GM12892 (cell line): Measurements from ENCODE around the gene HEPHL1. TPM values are rescaled to one million over a fixed set of nuclear protein-coding genes. Genes with fewer than 3 reads are reported as not detected.
"Not testable (repeated sequence)": the region's sequence is repeated elsewhere in the genome, so short reads cannot be mapped to it uniquely, and the experiment has no call there.

Source experiments
- DNase-seq: peaks from one replicate; pipeline ENCODE4 v3.0.0; 2011; ENCODE audit not compliant: insufficient read length
- FAIRE-seq: peaks from 2 replicates; lab custom pipeline; 2011; peaks lifted over from hg19 to GRCh38; lab: Jason Lieb, UNC
- POLR2A ChIP-seq: IDR thresholded peaks from 2 replicates; pipeline ENCODE4 v1.6.1; 2011; ENCODE audit warnings: low read depth, low read length, control low read depth
- POLR2AphosphoS5 ChIP-seq: IDR thresholded peaks from 2 replicates; pipeline ENCODE4 v1.6.1; 2011; ENCODE audit warnings: low read depth, low read length, control low read depth
- TAF1 ChIP-seq: IDR thresholded peaks from 2 replicates; pipeline ENCODE4 v1.6.1; 2011; ENCODE audit warnings: low read depth, mild to moderate bottlenecking, control low read depth, low read length, borderline replicate concordance
- polyA plus RNA-seq: library from polyadenylated mRNA; unstranded; fragments of >200 nt; gene quantifications from one replicate; pipeline ENCODE4 v1.2.1, GENCODE V29; 2012; ENCODE audit warnings: missing spikeins, inconsistent platforms; ENCODE audit not compliant: missing spikeins

Gene HEPHL1
- polyA plus RNA-seq, result not detected

DNA sequence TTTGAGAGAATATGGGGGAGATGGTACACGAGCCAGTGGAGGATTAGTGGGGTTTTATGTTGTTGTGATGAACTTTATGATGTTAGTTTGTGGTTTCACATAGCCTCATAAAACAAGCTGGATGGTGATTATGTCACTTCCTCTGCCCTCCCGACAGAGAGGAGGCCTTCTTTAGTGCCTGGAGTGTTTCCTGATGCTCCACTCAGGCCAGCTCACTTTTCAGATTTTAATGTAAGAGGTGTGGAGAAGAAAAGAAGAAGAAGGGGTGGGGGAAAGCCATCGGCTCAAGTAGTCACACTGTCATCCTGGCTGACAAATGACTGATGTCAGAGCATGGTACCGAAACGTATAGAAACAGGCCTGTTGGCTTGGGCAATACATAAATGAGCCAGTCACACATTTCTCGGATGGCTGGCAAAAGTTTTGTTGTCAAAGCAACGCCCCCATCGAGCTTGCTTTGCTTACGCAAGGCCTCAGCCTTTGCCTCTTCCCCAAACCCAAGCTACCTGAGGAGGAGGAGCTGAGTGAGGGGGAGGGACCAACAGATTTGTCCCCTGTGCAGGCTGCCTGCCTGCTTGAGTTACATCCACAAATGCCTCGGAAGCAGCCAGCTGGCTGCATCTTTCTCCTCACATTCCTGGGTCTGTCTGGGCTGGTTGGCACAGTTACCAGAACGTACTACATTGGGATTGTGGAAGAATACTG is at the start of gene HEPHL1:
HEPHL1 (plus strand) TSS at position 578 of the 705 bp plus-strand sequence; CDS start at position 593, 15 bp downstream.
- FAIRE-seq (no peak), DNase-seq (no peak)
- TF ChIP-seq TAF1 (no peak), POLR2A (no peak), POLR2AphosphoS5 (no peak)

DNA sequence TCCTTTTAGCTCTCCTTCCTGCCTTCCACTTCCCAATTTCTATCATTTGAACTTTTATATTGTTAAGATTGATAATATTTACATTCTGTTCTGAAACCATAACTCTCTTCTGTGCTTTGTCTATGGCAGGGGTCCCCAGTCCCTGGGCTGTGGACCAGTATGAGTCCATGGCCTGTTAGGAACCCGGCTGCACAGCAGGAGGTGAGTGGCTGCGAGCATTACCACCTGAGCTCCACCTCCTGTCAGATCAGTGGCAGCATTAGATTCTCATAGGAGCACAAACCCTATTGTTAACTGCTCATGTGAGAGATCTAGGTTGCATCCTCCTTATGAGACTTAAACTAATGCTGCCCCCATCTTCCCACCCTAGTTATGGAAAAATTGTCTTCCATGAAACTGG is 48.4 kb upstream of the HEPHL1 start:
- FAIRE-seq, result no peak
- TF ChIP-seq TAF1 (no peak), POLR2A (no peak), POLR2AphosphoS5 (no peak)
- no peak for DNase-seq

DNA sequence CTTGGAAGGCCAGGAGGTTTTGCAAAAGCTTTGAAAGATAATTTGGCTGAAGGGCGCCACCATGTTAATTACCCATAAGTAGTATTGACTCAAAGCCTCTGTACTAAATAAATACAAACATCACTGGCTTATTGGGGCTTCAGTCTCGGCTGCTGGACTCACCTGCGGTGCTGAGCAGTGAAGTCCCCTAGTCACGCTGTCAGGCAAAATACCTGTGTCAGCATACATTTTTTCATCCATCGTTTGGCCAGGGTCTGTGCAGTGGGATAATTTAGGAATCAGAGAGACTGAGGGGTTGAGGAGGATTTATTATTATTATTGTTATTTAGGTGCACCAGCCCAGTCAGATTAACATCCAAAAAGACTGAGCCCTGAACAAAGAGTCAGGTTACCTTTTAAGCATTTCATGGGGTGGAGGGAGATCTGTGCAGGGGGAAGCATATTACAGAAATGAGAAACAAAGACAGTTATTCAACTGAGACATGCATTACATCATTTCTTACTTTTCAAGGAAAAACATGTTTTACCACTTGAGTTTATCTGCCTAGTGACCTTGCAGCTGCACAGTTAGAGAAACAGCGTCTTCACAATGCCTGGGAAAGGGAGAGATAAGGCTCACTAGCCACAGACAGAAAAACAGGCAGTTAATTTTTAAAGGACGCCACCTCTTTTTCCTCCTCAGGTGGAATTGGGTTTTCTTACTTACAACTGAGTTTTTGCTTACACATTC is 47.7 kb upstream of the HEPHL1 start:
- not testable (repeated sequence) for DNase-seq

GRCh38 chr11:93974759-93975158 is 46.4 kb upstream of the HEPHL1 start:
- no peak for TF ChIP-seq POLR2A
- no peak for TF ChIP-seq TAF1
- no peak for TF ChIP-seq POLR2AphosphoS5
- DNase-seq (no peak), FAIRE-seq (no peak)

More for the DNA sequence above, 47.7 kb upstream of the HEPHL1 start:
- FAIRE-seq, result not testable (repeated sequence)

DNA sequence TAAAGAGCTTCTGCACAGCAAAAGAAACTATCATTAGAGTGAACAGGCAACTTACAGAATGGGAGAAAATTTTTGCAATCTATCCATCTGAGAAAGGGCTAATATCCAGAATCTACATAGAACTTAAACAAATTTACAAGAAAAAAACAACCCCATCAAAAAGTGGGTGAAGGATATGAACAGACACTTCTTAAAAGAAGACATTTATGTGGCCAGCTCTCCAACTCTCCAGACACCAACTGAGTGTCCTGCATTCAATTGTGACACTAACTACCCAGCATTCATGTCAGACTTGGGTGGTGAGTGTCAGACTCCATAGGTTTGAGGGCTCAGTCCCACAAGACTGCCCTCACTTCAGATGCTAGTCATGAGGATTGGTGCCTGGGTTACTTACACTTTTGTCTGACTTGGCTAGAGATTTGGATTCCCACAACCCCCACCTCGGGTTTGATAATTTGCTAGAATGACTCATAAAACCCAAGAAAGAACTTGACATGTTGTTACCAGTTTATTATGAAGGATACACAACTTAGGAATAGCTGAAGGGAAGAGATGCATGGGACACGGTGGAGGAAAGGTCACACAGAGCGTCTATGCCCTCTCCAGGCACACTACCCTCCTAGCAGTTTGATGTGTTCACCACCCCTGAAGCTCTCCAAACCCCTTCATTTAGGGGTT is 44.4 kb upstream of the HEPHL1 start:
- DNase-seq, FAIRE-seq: not testable (repeated sequence)

DNA sequence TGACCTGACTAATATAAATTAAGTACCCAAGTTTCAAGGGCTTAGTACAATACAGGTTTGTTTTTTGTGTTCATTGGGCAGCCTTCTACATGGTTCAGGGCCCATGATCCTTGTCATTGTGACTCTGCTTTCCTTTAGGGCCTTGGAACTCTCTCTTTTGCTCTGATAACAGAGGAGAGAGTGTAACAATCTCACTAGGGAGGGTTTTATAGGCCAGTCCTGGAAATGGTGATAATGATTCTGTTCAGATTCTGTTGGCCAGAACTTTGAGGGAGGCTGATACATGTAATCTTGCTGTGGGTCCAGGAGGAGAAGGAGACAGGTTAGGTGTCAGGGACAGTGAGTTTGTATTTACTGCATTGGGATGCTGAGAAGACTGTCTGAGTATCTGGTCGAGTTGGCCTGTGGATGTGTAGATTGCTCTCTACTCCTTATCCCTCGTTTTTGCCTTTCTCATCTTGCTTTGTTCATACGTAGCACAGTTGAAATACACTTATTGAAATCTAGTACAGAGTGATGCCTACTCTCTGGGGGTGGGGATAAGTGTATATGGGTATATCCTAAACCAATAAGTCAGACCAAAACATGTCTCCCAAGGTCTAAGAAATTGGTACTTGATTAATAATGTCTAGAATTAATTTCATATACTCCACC is 37.5 kb upstream of the HEPHL1 start:
- TF ChIP-seq POLR2AphosphoS5 (no peak), POLR2A (no peak), TAF1 (no peak)
- FAIRE-seq (peak; percentile 27), DNase-seq (no peak)

DNA sequence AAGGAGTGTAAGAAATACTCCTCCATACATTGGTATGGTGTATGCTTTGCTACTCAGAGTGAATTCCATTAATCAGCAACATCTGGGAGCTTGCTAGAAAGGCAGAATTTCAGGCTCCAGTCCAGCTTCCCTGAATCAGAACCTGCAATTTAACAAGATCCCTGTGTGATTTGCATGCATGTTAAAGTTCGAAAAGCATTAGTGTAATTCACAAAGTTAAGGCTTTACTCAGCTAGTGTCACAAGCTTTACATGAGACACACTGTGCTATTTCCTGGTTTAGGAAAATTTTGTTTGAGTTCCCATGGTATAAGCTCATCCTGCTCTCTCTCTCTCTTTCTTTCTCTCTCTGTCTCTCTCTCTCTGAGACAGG is 37.0 kb upstream of the HEPHL1 start:
- TF ChIP-seq TAF1 (no peak), POLR2A (no peak), POLR2AphosphoS5 (no peak)
- FAIRE-seq (no peak), DNase-seq (no peak)

GRCh38 chr11:93984936-93985335 is 36.2 kb upstream of the HEPHL1 start:
- no peak for FAIRE-seq
- DNase-seq, result no peak
- TF ChIP-seq POLR2AphosphoS5 (no peak), TAF1 (no peak), POLR2A (no peak)

DNA sequence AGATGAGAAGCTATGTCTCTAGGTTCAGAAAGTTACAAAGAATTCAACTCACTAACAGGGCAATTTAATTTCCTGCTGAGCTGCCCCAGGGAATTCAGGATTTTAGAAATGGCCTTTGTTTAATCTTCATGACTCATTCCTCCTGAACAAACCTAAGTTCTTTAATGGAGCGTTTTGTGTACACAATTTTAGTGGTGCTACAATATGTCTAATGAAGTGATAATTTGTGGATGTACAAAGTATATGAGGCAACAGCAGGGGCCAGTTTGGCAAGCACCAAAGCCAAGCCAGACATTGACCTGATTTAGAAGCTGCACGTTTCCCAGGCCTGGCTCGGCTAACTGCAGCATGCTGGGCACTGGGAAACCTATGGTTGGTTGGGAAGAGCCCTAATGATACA is 34.4 kb upstream of the HEPHL1 start:
- FAIRE-seq, result no peak
- TF ChIP-seq TAF1 (no peak), POLR2A (no peak), POLR2AphosphoS5 (no peak)
- no peak for DNase-seq

DNA sequence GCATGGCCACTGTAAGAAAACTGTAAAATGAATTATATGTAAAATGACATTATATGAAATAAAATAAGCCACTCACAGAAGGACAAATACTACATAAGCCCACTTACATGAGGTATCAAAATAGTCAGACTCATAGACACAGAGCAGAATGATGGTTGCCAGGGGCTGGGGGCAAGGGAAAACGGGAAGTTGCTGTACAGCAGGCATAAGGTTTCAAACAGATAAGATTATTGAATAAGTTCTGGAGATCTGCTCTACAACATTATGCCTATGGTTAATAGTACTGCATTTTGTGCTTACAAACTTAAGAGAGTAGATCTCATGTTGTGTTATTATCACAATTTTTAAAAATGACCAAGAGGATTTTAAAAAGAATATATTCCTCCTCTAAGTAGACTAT is 32.7 kb upstream of the HEPHL1 start:
- TF ChIP-seq TAF1 (no peak), POLR2A (no peak), POLR2AphosphoS5 (no peak)
- FAIRE-seq (no peak), DNase-seq (no peak)

DNA sequence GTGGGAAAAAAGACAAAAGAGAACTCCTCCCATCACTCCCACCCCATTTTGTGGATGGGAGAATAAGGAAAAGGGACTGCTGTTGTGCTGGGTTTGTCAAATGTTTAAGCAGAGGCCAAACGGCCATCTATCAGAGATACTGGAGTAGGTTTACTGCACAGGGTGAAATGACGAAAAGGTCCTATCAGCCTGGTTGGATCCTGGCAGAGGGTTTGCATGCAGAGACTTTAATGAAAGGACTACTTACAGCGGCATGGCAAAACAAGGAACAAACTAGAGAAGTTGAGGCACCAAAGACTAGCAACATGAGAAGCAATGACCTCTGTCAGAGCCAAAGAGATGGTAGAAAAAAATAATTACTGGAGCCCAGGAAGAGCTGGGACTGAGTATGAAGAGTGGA is 32.2 kb upstream of the HEPHL1 start:
- DNase-seq, result no peak
- TF ChIP-seq POLR2A (no peak), POLR2AphosphoS5 (no peak)
- FAIRE-seq, result no peak

DNA sequence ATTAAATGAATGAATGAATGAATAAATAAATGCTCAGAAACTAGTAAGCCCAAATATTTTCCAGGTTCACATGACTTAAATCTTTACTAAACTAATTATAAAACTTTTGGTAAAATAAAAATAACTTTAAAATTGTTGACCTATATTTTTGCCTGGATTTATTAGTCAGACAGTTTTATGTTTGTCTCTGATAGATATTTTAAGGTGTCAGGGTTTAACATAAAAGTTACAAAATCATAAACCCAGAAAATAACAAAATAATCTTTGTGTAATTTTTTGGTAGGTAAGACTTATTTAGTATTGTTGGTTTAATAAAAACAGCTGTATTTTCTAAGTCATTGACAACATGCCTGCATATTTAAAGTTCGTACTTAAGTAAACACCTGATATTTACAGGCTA is 27.4 kb upstream of the HEPHL1 start:
- no peak for FAIRE-seq
- no peak for DNase-seq
- TF ChIP-seq TAF1 (no peak), POLR2AphosphoS5 (no peak), POLR2A (no peak)
